Activated CD8-positive, alpha-beta memory T cell treated with anti-CD3 and anti-CD28 coated beads for 48 hours (primary cell): ENCODE data around the gene NFKBIZ.
A peak's percentile ranks its signal among the peaks of the same experiment; 100 is the strongest.
"Not testable (repeated sequence)": the region's sequence is repeated elsewhere in the genome, so short reads cannot be mapped to it uniquely, and the experiment has no call there.

Experiments
- DNase-seq, 3 experiments: peaks; one replicate each; pipeline ENCODE4 v3.0.0-alpha.2; 2020; ENCODE audit warnings: low read depth in 2 of 3, low spot score in 2 of 3

Gene NFKBIZ

GRCh38 chr3:101850246-101851051 is 1.1 kb downstream of the NFKBIZ start:
- peak in 1 of 3 experiments; percentile 28 for DNase-seq

- DNase-seq, result no peak
Measured at GRCh38 chr3:101851072-101851770, 1.9 kb downstream of the NFKBIZ start.

- no peak for DNase-seq
Measured at GRCh38 chr3:101851850-101852714, 2.8 kb downstream of the NFKBIZ start.

GRCh38 chr3:101852983-101853840 is 3.9 kb downstream of the NFKBIZ start:
- DNase-seq, result no peak

GRCh38 chr3:101853982-101854381 is 4.7 kb downstream of the NFKBIZ start:
- no peak for DNase-seq

- no peak for DNase-seq
Measured at GRCh38 chr3:101854608-101855304, 5.4 kb downstream of the NFKBIZ start.

- no peak for DNase-seq
Measured at GRCh38 chr3:101857301-101857741, 8.0 kb downstream of the NFKBIZ start.

GRCh38 chr3:101858464-101859030 is 9.2 kb downstream of the NFKBIZ start:
- no peak for DNase-seq

- DNase-seq, result no peak
Measured at GRCh38 chr3:101859882-101860448, 10.7 kb downstream of the NFKBIZ start.

GRCh38 chr3:101861212-101861788 is 12.0 kb downstream of the NFKBIZ start:
- DNase-seq, result no peak

- no peak for DNase-seq
Measured at GRCh38 chr3:101861789-101862415, 12.6 kb downstream of the NFKBIZ start.

GRCh38 chr3:101862416-101863165 is 13.3 kb downstream of the NFKBIZ start:
- no peak for DNase-seq

- not testable (repeated sequence) for DNase-seq
Measured at GRCh38 chr3:101864926-101865325, 15.6 kb downstream of the NFKBIZ start.

- DNase-seq, result no peak
Measured at GRCh38 chr3:101865751-101866509, 16.6 kb downstream of the NFKBIZ start.

- no peak for DNase-seq
Measured at GRCh38 chr3:101867511-101867910, 18.2 kb downstream of the NFKBIZ start.

GRCh38 chr3:101867996-101868395 is 18.7 kb downstream of the NFKBIZ start:
- DNase-seq, result no peak
